ENCODE data around the gene CELF3.
"Not testable (repeated sequence)": the region's sequence is repeated elsewhere in the genome, so short reads cannot be mapped to it uniquely, and the experiment has no call there.

The CELF3 gene

GRCh38 chr1:151705753-151706463 lies 10.7 kb downstream of the CELF3 start:
- in situ Hi-C loops (cut with HindIII; ENCODE audit: low sequenced_read_pairs): no loop called here

DNA sequence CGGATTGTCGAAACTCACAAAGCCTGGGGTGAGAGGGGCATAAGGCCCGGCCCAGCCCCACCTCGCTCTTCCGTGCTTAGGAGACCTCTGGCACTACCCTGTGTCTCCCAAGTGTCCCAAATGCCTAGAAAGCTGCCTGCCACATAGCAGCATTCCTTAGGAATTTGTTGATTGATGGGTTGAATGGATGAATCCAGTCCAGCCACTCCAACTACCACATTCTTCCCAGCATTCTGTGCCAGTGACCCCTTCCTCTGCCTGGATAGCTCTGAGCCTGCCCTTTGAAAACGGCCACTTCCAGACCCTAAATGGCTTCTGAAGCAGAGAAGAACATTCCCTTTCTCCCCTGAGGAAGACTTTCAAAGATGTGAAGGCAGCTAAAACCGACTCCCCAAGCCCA lies 11.5 kb downstream of the CELF3 start:
- in situ Hi-C loops (cut with HindIII; ENCODE audit: low sequenced_read_pairs): no loop called here

- in situ Hi-C loops (cut with HindIII; ENCODE audit: low sequenced_read_pairs): no loop called here
Observed at GRCh38 chr1:151704246-151704645, 12.4 kb downstream of the CELF3 start.

DNA sequence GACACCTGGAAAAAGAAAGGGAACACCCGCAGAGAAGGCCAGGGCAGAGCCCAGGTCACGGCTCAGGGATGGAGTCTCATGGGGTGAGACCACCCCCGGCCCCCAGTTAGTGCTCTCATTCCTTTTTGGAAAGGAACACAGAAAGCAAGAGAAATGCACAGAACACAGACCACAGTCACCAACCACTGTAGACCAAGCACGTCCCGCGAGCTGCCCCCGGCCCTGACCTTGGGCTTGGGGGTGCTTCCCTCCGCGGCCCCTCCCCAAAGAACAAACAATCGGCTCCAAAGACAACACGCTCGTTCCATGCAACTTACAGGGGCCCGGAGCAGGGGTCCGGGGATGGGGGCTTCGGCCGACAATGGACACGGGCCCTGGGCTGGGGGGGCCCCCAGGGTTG lies 12.8 kb downstream of the CELF3 start:
- in situ Hi-C loops (cut with HindIII; ENCODE audit: low sequenced_read_pairs): no loop called here

- in situ Hi-C loops (cut with HindIII; ENCODE audit: low sequenced_read_pairs): no loop called here
Observed at GRCh38 chr1:151702936-151703335, 13.7 kb downstream of the CELF3 start.

GRCh38 chr1:151701515-151701914 lies 15.1 kb downstream of the CELF3 start:
- in situ Hi-C loops (cut with HindIII; ENCODE audit: low sequenced_read_pairs): no loop called here

DNA sequence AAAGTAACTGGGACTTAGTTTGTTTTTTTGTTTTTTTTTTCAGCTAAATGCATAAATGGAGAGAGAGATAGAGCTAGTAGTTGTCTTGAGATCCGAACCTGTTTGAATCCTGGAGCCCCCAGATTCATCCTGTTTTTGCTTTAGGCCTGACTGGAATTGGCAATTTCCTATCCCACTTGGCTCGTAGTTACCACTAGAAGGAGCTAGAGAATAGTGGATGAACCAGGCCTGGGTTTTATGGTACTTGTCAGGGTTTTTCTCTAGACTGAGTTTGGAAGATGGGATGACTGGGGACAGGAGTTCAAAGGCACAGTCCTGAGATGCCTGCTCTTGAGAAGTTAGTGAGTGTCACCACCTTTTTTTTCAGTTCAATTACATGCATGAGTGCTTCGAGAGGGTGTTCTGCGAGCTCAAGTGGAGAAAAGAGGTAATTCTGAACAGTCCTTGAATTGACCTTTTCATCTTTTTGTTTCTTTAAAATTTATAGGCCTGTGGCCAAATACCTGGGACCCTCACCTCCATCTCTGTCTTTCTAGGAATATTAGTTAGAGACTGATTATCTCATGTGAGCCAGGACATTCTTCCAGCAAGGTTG lies 23.4 kb downstream of the CELF3 start:
- in situ Hi-C loops (cut with HindIII; ENCODE audit: low sequenced_read_pairs): no loop called here

GRCh38 chr1:151692226-151692625 lies 24.4 kb downstream of the CELF3 start:
- in situ Hi-C loops (cut with HindIII; ENCODE audit: low sequenced_read_pairs): no loop called here

DNA sequence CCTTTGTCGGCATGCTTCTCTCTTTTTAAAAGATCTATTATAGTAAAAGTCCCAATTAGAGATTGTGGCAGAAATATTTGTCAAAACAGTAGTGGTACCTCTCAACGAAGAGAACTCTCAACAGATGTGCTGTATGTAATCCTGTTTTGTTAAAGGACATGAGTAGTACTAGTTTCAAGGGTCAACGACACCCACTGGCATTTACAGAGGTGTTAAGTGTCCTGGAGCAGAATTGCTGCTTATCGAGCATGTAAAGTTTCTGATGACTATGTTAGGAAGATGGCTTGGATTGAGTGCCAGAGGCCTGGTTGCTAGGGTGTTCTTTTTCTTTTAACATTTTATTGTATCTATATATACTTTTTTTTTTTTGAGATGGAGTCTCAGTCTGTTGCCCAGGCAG lies 27.1 kb downstream of the CELF3 start:
- in situ Hi-C loops (cut with HindIII; ENCODE audit: low sequenced_read_pairs): no loop called here

DNA sequence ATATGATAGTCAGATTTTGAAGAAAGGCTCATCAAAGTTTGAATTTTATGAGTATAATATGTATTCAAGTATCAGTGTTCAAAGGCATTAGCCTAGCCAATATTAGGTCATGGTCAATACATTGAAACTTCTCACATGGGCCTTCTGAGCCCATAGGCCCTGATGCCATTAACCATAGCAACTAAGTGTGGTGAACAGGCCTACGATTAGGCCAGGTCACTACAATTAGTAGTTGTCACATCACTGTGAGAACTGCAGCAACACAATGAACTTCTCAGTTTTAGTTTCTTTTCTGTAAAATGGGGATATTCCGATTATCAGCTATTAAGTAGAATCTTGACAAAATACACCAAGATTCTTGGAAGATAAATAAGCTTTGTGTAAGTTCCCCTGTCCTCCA lies 30.0 kb downstream of the CELF3 start:
- in situ Hi-C loops (cut with HindIII; ENCODE audit: low sequenced_read_pairs): no loop called here

- in situ Hi-C loops (cut with HindIII; ENCODE audit: low sequenced_read_pairs): no loop called here
Observed at GRCh38 chr1:151684128-151684527, 32.5 kb downstream of the CELF3 start.

DNA sequence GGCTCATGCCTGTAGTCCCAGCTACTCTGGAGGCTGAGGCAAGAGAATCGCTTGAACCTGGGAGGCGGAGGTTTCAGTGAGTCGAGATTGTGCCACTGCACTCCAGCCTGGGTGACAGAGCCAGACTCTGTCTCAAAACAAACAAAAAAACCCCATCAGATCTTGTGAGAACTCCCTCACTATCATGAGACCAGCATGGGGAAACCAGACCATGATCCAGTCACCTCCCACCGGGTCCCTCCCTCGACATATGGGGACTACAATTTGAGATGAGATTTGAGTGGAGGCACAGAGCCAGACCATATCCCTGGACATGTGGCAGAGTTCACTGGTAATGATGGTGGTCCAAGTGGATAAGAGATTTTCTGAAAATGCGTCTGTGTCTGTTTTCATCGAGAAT lies 33.7 kb downstream of the CELF3 start:
- in situ Hi-C loops (cut with HindIII; ENCODE audit: low sequenced_read_pairs): not testable (repeated sequence)

DNA sequence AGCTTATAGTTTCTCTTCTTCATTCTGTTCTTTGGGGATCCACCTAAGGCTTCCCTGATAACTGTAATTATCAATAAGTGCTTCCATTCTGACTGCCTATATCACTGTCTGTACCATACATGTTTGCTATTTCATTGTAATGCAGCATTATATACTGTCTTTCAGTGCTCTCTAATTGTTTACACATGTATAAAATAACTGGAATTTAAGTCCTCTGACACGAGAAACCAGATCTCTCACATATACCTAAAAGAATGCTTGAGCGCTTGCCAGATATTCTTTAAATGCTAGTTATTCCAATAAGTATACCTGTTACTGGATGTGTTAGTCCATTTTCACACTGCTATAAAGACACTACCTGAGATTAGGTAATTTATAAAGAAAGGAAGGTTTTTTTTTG lies 34.7 kb downstream of the CELF3 start:
- in situ Hi-C loops (cut with HindIII; ENCODE audit: low sequenced_read_pairs): no loop called here

GRCh38 chr1:151680826-151681225 lies 35.8 kb downstream of the CELF3 start:
- in situ Hi-C loops (cut with HindIII; ENCODE audit: low sequenced_read_pairs): no loop called here

- in situ Hi-C loops (cut with HindIII; ENCODE audit: low sequenced_read_pairs): no loop called here
Observed at GRCh38 chr1:151680391-151680790, 36.2 kb downstream of the CELF3 start.

DNA sequence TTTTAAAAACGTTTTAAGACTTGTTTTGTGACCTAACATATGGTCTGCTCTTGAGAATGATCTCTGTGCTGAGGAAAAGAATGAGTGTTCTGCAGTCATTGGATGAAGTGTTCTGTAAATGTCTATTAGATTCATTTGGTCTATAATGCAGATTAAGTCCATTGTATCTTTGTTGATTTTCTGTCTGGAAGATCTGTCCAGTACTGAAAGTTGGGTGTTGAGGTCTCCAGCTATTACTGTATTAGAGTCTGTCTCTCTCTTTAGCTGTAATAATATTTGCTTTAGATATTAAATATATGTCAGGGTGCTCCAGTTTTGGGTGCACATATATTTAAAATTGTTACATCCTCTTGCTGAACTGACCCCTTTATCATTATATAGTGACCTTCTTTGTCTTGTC lies 43.2 kb downstream of the CELF3 start:
- in situ Hi-C loops (cut with HindIII; ENCODE audit: low sequenced_read_pairs): no loop called here

DNA sequence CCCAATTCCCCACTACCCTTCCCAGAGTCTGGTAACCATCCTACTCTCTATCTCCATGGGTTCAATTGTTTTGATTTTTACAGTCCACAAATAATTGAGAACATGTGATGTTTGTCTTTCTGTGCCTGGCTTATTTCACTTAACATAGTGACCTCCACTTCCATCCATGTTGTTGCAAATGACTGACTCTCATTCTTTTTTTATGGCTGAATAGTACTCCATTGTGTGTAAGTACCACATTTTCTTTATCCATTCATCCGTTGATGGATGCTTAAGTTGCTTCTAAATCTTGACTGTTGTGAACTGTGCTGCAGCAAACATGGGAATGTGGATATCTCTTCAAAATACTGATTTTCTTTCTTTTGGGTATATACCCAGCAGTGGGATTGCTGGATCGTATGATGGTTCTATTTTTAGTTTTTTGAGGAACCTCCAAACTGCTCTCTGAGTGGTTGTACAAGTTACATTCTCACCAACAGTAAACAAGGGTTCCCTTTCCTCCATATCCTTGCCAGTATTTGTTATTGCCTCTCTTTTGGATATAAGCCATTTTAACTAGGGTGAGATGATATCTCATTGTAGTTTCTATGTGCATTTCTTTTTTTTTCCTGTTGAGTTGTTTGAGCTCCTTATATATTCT lies 46.4 kb downstream of the CELF3 start:
- in situ Hi-C loops (cut with HindIII; ENCODE audit: low sequenced_read_pairs): not testable (repeated sequence)

GRCh38 chr1:151668090-151668489 lies 48.5 kb downstream of the CELF3 start:
- in situ Hi-C loops (cut with HindIII; ENCODE audit: low sequenced_read_pairs): no loop called here

DNA sequence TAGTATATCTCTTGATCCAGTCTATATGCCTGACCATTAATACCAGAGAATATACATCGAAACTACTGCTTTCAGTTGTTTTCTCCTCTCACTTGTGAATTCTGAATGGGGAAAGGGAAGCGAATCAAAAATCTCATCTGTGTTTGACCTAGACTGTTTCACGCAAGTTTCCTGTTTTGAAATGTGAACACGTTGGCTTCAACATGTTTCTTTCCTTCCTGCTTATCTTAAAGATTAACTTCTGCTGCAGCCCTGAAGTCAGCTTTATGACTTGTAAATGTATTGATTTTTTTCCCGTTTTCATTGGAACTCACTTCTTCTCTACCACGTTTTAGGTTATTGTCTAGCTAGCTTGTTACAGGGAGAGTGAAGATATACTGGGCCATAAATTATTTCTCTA lies 54.9 kb downstream of the CELF3 start:
- in situ Hi-C loops (cut with HindIII; ENCODE audit: low sequenced_read_pairs): no loop called here

- in situ Hi-C loops (cut with HindIII; ENCODE audit: low sequenced_read_pairs): no loop called here
Observed at GRCh38 chr1:151655371-151655770, 61.2 kb downstream of the CELF3 start.

DNA sequence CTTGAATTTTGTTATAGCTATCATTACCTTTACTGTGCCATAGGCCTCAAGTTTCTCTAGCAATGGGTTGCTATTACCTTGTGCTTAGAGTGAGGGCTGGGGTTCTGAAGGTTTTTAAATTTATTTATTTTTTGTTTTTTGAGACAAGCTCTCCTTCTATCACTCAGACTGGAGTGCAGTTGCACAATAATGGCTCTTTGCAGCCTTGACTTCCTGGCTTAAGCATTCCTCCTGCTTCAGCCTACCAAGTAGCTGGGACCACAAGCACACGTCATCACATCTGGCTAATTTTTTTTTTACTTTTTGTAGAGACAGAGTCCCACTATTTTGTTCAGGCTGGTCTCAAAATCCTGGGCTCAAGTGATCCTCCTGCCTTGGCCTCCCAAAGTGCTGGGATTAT lies 63.2 kb downstream of the CELF3 start:
- in situ Hi-C loops (cut with HindIII; ENCODE audit: low sequenced_read_pairs): no loop called here

Data from endothelial cell of hepatic sinusoid (primary cell).